RCC 7860 (cell line): Measurements from ENCODE around the gene RNMT.

Experiments
- DNase-seq: peaks from one replicate; pipeline ENCODE4 v3.0.0-alpha.2; 2015; ENCODE audit warnings: low spot score
- FAIRE-seq: peaks from 2 replicates; lab custom pipeline; 2012; peaks lifted over from hg19 to GRCh38; lab: Jason Lieb, UNC

Gene RNMT

GRCh38 chr18:13809531-13810255 lies 83.2 kb downstream of the RNMT start:
- FAIRE-seq (no peak), DNase-seq (no peak)

DNA sequence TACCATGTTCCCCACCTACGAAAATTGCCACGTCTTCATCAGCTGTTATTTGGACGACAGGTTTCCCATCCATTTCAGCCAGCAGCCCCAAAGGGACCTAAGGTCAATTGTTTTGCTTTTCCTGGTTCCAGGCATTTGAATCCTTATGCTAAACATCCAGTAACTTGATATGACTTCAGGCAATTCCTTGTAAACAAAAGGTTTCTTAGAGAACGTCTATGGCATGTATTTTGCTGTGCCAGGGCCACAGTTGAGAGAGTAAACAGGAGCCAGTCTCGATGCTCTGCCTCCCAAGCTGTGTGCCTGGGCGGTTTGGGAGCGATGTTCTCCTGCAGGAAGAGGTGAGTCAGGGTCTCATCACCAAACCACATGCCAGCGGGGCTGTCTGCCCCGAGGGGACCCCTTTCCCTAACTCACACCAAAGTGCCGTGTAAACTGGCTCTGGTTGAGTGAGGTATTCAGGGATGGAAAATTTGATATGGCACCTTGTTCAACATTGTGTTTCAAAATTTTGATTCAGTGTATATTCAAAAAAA lies 84.5 kb downstream of the RNMT start:
- DNase-seq: no peak
- FAIRE-seq: no peak

- no peak for DNase-seq
- no peak for FAIRE-seq
Measured at GRCh38 chr18:13811993-13812392, 85.5 kb downstream of the RNMT start.

GRCh38 chr18:13813271-13813849 lies 86.9 kb downstream of the RNMT start:
- FAIRE-seq (peak; percentile 42), DNase-seq (peak; percentile 35)
